HG02623 (cell line): Measurements from ENCODE around the gene ABCG8.

Experiments used
- ATAC-seq: cut with Tn5 transposase; IDR thresholded peaks from one replicate; pipeline ENCODE4 v1.9.1; 2021; ENCODE audit warnings: moderate library complexity; ENCODE audit not compliant: unreplicated experiment

ABCG8 gene

GRCh38 chr2:43825841-43826240 is 12.9 kb upstream of the ABCG8 start:
- no peak for ATAC-seq

DNA sequence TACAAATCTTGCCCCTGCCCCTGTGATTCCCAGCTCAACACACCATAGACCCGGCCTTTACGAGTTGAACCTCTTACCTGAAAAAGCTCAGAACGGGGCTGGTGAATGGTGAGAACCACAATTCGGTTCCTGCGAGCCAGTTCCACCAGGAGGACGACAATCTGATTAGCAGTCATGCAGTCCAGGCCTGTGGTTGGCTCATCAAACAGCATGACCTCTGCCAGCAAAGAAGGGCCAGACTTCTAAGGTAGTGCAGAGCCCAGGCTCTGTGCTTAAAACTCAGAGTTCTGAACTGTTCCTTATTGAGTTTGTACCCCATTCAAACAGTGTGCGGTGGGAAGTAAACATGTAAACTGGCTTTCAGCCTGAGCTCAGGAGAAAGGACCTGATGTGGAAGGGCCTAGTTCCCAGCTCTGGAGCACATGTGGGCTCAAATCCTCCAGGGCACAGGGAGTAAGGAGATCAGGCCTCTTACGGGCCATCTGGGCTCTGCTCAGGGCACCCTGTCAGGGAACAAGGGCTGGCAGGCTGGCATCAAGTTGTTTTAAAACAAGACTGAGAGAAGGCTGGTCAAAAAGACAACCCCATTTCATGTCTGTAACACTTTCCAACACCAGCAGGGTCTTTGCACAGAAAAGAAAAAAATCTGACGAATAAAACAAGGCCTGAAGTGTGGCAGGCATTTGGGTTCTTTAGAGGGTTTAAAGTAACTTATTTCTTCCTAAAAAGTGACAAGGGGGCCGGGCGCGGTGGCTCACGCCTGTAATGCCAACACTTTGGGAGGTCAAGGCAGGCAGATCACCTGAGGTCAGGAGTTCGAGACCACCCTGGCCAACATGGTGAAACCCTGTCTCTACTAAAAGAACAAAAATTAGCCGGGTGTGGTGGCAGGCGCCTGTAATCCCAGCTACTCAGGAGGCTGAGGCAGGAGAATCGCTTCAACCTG is 12.2 kb upstream of the ABCG8 start:
- no peak for ATAC-seq

DNA sequence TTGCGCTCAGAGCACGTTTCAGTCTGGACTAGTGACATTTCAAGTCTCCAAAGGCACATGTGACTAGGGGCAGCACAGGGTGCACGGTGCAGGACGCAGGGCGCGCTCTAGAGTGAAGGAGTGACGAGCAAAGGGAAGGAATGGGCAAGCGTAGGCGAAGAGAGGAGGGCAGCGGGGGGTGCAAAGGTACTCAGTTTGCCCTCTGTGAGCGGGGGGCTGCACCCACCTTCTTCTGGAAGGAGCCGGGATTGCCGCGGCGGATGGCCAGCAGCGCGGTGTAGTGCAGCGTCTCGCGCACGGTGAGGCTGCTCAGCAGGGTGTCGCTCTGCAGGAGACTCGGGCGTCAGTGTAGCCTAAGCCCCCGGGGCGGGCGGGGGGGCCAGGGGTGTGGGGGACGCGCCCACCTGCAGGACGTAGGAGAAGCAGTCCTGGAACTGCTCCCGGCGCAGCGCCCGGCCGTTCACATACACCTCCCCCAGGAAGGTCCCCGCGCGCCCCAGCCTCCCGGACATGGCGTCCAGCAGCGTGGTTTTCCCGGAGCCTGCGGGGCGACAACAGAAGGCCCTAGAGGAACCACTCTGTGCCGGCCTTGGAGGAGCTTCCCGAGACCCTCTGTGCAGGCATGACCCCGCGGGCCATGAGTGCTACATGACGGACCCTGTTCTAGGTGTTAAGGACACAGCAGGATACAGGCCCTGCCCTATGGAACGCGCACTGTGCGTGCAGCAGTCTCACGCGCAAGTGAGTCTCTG is 7.1 kb upstream of the ABCG8 start:
- ATAC-seq, result no peak

DNA sequence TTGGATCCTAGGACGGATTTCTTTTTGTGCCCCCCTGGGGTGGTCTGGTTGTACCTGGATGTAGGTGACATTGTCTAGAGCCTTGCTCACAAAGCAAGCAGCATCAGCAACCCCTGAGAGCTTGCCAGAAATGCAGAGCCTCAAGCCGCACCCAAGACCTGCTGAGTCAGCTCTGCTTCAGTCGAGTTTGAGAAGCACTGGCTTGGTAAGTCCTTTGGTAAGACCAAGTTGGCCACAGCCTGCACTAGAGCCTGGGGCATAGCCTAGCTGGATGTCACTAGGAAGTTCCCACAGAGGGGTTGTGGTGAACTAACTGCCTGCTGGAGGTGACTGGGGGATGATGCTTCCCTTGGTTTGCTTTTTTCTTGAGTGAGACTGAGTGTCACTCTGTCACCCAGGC is 6.3 kb upstream of the ABCG8 start:
- no peak for ATAC-seq

GRCh38 chr2:43837033-43837432 is 1.7 kb upstream of the ABCG8 start:
- no peak for ATAC-seq

GRCh38 chr2:43837831-43838559 is 776 bp upstream of the ABCG8 start:
- ATAC-seq, result no peak

DNA sequence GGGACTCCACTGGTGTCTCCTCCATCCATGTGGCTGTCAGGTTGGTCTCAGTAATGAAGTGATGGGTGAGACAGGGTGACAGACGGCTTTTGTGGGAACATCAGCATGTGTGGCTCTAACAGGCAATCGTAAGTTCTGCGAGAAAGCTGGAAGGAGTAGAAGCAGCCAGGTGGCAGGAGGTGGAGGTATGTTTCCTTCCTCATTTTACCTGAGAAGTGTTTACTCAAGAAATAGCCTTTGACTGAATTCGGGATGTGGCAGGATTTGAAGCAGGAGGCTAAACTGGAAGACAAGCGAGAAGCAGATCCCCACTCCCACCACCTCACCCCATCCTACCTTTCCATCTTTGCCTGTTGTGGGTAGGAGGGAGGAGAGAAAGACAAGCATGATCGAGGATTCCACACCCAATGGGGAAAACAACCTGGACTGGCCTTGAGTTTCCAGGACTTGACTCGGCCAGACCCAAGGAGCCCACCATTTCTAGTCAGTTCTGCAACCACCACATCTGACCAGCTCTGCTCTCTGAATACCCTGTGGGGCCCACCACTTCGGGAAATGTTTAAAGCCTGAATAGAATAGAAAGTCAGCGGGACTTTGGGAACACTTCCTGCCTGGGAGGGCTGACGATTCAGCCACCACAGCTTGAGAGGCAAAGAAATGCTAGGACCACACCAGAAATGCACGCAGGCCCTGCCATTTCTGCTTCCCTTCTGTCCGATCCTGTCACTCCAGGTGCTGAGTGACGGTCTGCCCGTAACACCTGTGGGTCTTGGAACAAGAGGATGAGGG is 1.2 kb downstream of the ABCG8 start:
- no peak for ATAC-seq

DNA sequence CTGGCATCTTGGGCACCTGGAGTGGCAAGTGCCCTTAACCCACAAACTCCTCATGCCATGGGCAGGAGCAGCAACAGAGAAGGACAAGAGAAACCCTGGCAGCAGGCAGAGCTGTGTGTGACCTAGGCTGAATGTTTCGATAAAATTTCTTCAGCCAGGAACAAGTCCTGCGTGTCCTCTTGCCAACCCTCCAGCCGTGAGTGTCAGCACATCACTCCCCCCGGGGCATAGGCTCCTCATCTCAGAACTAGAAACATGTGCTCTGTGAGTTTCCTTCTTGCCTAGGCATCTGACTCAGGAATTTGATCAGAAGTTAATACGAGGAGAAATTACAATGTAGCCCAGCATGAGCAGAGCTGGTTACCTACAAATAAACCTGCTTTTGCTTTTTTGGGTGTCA is 2.2 kb downstream of the ABCG8 start:
- ATAC-seq, result no peak

DNA sequence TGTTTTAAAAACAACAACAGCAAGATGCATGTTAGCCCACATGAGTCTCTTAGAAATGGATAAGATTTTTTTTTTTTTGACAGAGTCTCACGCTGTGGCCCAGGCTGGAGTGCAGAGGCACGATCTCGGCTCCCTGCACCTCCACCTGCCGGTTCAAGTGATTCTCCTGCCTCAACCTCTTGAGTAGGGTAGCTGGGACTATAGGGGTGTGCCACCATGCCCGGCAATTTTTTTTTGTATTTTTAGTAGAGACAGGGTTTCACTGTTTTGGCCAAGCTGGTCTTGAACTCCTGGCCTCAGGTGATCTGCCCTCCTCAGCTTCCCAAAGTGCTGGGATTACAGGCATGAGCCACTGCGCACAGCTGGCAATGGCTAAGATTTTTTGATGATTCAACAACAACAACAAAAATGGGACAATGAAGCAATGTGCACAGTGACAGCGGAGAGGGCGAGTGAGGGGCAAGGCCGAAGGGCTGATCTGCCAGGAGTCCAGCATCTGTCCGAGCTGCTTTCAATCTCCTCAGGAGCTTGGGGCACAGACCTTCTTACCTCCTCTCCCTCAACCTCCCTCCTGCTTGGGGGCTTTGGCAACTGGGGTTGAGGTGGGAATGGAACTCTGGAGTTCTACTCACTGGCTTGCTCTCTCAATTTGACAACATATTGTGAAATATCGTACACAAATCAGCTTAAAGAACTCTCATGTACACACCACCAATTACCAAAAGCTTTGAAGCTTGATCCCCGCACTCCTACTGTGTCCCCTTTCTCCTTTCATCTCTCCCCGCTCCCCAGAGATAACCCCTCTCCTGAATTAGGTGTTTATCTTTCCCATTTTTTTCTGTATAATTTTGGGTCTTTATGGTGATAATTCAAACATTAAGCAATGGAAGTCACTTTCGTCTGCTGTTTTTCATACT is 3.4 kb downstream of the ABCG8 start:
- no peak for ATAC-seq

GRCh38 chr2:43842866-43843226 is 4.1 kb downstream of the ABCG8 start:
- ATAC-seq, result no peak

DNA sequence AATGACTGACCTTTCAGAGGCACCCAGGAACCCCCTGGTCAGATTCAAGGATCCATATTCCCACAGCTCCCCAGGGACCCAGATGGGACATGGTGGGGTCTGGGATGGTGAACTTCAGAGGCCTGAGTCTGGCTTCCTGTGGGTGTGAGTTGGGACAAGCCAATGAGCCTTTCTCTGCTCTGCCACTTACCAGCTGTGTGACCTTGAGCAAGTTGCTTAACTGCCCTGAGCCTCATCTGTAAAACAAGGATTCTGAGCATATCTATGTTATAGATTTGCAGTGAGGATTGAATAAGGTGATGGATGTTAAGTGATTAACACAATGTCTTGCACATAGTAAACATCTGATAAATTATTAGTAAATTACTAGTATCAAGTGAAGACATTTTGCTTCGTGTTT is 6.4 kb downstream of the ABCG8 start:
- ATAC-seq, result no peak

DNA sequence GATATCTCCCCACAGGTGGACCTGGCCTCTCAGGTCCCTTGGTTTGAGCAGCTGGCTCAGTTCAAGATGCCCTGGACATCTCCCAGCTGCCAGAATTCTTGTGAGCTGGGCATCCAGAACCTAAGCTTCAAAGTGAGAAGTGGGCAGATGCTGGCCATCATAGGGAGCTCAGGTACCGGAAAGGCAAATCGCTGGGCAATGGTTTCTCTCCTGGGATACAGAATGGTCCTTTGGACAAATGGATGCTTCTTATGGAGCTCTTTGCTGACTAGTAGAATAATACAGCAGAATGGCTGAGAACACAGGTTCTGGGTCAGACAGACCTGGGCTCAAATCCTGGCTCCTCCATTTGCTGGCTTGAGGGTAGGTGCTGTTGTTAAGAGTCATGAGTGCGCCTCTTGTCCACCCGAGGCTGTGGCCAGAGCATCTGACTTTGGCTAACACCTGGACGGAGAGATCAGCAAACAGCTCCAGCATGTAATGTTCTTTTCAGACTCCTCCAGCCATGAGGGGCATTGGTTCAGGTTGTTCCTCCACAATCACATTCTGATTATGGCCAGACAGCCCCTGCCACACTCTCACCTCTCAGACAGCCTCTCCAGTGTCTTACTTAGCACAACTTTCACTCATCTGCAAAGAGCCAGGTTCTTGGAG is 7.5 kb downstream of the ABCG8 start:
- ATAC-seq, result no peak

DNA sequence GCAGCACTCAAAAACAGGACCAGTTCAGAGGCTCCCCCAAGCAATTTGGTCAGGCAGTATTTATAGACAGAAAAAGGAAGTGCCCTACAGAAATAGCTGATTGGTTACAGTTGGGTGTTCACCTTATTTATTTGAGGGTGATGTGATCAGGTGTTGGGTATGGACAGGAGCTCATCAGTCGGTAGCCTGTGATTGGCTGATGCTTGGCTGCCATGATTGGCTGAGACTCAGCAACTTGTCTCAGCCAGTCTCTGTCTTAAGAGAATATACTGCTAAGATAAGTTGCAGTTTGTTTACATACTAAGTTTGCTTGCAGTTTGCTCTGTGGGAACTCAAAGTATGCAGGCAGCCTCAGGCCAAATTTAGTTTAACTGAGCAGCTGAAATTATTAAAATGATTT is 9.4 kb downstream of the ABCG8 start:
- no peak for ATAC-seq

DNA sequence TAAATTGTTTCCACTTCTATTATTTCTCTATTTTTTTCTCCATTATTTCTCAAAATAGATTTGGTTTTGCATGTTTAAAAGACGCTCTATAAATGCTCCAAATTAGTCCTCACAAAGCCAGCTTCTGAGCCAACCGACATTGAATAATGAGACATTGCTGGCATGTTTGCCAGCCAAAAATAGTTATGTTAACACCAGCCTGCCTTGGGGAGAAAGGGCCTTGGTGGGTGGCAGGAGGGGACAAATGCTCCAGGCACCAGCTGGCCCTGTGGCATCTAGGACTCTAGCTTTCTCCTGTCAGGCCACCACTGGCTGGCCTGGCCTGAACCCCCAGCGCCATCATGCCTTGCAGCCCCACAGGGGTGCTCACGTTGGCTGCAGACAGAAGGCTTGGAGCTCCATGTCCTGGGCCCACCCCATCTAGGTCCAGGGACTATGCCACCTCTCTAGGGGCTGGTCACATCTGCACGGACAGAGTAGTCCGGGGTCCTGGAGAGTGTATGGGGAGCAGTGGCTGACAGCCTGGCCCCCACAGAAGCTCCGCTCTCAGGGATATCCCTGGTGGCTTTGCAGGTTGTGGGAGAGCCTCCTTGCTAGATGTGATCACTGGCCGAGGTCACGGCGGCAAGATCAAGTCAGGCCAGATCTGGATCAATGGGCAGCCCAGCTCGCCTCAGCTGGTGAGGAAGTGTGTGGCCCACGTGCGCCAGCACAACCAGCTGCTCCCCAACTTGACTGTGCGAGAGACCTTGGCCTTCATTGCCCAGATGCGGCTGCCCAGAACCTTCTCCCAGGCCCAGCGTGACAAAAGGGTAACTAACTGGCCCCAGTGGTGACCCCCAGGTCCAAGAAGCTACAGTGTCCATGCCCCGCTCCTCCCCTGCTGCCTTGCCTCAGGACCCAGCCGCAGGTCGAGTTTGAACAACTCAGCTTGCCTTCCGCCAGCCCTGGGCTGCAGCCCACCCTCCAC is 12.5 kb downstream of the ABCG8 start:
- ATAC-seq, result no peak

GRCh38 chr2:43852196-43852730 is 13.5 kb downstream of the ABCG8 start:
- ATAC-seq, result no peak

DNA sequence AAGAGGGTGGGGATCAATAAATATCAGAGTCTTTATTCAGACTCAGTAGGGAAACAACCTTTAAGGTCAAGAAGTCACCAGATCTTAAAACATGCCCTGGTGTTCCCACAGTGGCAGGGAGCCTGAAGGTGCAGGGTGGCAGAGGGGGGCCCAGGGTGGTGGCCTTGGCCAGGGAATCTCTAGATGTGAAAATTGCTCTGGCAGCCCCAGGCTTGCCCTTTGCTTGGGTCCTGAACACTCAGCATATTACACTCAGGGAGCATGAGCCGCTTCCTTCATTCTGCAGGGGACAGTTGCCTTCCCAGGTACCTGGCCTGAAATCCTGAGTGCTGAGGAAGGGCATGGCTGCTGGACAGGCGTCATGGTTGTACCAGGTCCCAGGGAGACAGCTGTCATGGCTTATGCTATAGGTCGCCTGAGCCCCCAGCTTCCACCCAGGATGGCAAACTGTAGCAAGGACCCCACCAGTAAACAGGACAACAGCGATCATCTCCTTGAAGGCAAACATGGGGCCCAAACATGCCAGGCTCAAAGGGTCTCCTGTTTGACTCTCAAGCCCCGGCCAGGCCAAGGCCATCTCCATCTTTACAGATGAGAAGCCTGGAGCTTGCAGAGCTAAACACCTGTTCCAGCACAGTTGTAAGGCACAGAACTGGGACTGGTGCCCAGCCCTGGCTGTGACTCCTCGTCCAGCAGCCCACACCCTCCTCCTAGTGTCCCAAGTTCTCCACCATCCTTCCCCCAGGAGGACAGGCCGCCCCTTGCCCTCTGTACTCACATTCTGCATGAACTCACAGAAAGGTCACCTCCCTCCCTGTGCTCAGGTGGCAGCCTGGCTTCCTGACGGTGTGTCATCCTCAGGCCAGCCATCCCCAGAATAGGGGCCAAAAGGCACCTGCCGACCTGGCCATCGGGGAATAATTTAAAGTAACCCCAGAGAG is 14.6 kb downstream of the ABCG8 start:
- no peak for ATAC-seq

DNA sequence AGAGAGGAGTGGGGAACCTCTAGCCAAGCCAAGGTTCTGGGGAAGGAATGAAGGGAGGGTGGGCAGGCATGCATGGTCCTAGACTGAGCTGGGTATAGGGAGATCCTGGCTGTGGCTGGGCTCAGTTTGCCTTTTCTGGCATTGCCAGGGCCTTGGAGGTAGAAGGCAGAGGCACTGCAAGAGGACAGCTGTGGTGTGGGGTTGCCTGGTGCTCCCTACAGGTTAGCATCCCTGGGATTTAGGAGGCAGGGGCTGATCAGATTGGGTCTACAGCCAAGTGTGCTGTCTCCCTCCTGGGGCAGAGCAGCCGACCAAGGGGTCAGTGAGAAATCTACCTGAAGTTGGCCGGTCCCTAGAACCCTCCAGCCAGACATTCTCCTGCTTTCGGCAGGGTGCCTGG is 15.9 kb downstream of the ABCG8 start:
- no peak for ATAC-seq
